ENCODE measurements around the gene ALK. TPM values are rescaled to one million over a fixed set of nuclear protein-coding genes. Genes with fewer than 3 reads are reported as not detected.

Gene ALK
- total RNA-seq, 1 donor from 2014 or later = 0.52 TPM

DNA sequence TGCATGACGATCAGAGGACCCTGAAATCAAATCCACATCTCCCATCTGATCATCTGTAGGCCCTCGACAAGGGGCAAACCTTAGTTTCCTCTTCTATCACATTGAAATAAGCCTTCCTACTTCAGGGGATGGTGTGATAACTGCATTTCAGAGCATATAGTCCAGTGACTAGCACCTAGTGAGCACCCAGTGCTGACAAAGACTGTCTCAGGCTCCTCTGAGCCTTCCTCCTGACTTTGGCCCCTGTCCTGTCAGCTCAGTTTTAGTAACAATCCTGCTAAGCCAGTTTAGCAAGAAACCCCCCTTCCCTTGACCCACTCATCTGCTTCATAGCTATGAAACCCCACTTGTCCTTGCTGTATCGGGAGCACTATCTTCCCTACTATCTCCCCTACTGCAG, 304.0 kb downstream of the ALK start:
- Histone ChIP-seq H3K27me3 (ENCODE audit: control insufficient read depth in 3 of 3, insufficient read depth in 3 of 3, low read length in 3 of 3) (peaks cover 0 to 5% (median 0%) of the 10 kb centered on the region in 3 donors), H3K27ac (ENCODE audit: low read depth, low read length) (no peak overlapping the region), H3K9ac (ENCODE audit: low read depth in 1 of 3, low read length in 3 of 3) (no peak overlapping the region), H3K36me3 (ENCODE audit: control insufficient read depth in 3 of 3, insufficient read depth in 3 of 3, low read length in 3 of 3) (no peaks in the 10 kb centered on the region), H3K4me3 (ENCODE audit: low read length in 3 of 3) (no peak overlapping the region), H3K4me1 (ENCODE audit: control insufficient read depth in 3 of 3, insufficient read depth in 3 of 3, low read length in 3 of 3) (no peaks in the 10 kb centered on the region), H3K9me3 (ENCODE audit: control insufficient read depth in 3 of 3, low read length in 3 of 3) (no peaks in the 10 kb centered on the region)

DNA sequence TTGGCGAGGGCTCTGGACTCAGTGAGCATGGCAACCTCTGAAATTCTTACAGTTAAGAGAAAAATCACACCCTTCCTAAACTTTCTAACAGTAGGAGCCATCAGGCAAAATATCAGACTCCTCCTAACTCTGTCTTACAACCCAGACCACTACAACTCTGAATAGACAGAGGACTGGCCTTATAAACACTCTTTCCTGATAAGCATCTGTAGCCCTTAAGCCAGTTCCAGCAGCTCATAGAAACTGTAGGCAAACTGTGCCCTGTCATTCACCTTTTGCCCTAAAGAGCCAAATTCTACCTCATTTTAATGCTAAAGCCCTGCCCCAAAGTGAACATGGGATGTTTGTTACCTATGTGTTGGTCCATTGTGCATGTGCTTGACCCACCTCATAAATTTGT, 304.8 kb downstream of the ALK start:
- H3K27me3 ChIP-seq (ENCODE audit: control insufficient read depth in 3 of 3, insufficient read depth in 3 of 3, low read length in 3 of 3) = peaks cover 0 to 5% (median 0%) of the 10 kb centered on the region in 3 donors
- H3K4me1 ChIP-seq (ENCODE audit: control insufficient read depth in 3 of 3, insufficient read depth in 3 of 3, low read length in 3 of 3) = no peaks in the 10 kb centered on the region
- no peaks in the 10 kb centered on the region for H3K9me3 ChIP-seq (ENCODE audit: control insufficient read depth in 3 of 3, low read length in 3 of 3)
- no peak overlapping the region for H3K4me3 ChIP-seq (ENCODE audit: low read length in 3 of 3)
- H3K36me3 ChIP-seq (ENCODE audit: control insufficient read depth in 3 of 3, insufficient read depth in 3 of 3, low read length in 3 of 3) = no peaks in the 10 kb centered on the region
- H3K27ac ChIP-seq (ENCODE audit: low read depth, low read length) = no peak overlapping the region
- no peak overlapping the region for H3K9ac ChIP-seq (ENCODE audit: low read depth in 1 of 3, low read length in 3 of 3)

DNA sequence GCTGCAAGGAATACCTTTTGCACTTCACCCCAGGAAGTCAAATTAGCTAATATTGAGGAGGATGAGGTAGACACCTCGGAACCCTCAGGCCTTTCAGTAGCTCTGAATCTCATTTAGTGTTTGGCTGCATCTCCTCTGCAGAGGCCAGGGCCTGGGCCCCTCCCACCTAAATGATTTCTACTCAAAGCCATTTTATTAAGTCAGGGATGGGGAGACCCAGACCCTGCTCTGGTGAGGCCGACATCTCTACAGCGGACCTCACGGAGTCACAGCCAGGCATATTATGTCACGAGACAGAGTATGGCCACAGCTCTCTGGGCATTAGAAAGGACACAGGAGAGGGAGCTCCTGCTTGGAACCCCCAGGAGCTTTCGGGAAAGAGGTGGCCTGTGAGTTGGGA, 305.5 kb downstream of the ALK start:
- Histone ChIP-seq H3K27ac (ENCODE audit: low read depth, low read length) (no peak overlapping the region), H3K4me1 (ENCODE audit: control insufficient read depth in 3 of 3, insufficient read depth in 3 of 3, low read length in 3 of 3) (no peaks in the 10 kb centered on the region), H3K36me3 (ENCODE audit: control insufficient read depth in 3 of 3, insufficient read depth in 3 of 3, low read length in 3 of 3) (no peaks in the 10 kb centered on the region), H3K9ac (ENCODE audit: low read depth in 1 of 3, low read length in 3 of 3) (no peak overlapping the region), H3K27me3 (ENCODE audit: control insufficient read depth in 3 of 3, insufficient read depth in 3 of 3, low read length in 3 of 3) (peaks cover 0 to 5% (median 0%) of the 10 kb centered on the region in 3 donors), H3K9me3 (ENCODE audit: control insufficient read depth in 3 of 3, low read length in 3 of 3) (no peaks in the 10 kb centered on the region), H3K4me3 (ENCODE audit: low read length in 3 of 3) (no peak overlapping the region)

DNA sequence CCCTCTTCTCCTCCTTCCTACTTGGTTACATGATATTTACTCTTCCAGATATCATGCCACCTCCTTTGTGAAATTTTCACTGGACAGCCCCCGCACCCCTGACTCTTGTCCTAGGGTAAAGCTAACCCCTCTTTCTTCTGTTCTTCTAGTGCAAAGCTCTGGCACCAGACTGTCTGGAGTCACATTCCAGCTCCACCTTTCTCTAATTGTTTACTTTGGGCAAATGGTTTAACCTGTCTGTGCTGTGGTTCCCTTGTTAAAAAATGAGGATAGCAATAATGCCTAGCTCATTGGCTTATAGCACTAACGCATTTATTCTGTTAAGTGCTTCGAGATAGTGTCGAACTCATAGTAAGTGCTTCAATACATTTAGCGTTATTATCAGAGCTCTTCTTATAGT, 306.2 kb downstream of the ALK start:
- no peaks in the 10 kb centered on the region for H3K4me1 ChIP-seq (ENCODE audit: control insufficient read depth in 3 of 3, insufficient read depth in 3 of 3, low read length in 3 of 3)
- H3K9me3 ChIP-seq (ENCODE audit: control insufficient read depth in 3 of 3, low read length in 3 of 3) = no peaks in the 10 kb centered on the region
- no peak overlapping the region for H3K4me3 ChIP-seq (ENCODE audit: low read length in 3 of 3)
- H3K27ac ChIP-seq (ENCODE audit: low read depth, low read length) = no peak overlapping the region
- H3K9ac ChIP-seq (ENCODE audit: low read depth in 1 of 3, low read length in 3 of 3) = no peak overlapping the region
- H3K36me3 ChIP-seq (ENCODE audit: control insufficient read depth in 3 of 3, insufficient read depth in 3 of 3, low read length in 3 of 3) = no peaks in the 10 kb centered on the region
- H3K27me3 ChIP-seq (ENCODE audit: control insufficient read depth in 3 of 3, insufficient read depth in 3 of 3, low read length in 3 of 3) = peaks cover 0 to 5% (median 0%) of the 10 kb centered on the region in 3 donors

DNA sequence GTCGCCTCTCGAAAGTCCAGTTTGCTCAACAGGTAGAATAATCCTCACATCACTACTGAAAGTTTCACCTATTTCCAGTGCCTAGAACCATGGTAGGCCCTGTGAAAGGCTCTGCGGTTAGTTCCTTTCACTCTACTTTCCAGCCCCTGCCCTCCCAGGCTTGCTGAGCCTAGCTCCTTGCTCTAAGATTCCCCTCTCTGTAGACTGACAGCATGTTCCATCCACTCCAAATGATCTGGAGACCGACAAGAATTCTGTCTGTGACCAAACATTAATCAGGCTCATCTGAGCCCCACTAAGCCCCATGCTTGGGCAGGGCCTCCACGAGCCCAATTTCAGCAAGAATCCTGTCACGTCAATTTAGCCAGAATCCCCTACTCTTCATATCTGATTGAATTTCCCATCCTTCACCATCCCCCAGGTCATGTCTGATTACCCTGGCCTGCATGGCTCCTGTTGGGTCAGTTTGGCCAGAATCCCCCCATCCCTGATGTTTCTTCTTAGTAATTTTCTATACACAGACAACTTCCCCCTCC, 307.0 kb downstream of the ALK start:
- Histone ChIP-seq H3K36me3 (ENCODE audit: control insufficient read depth in 3 of 3, insufficient read depth in 3 of 3, low read length in 3 of 3) (no peaks in the 10 kb centered on the region), H3K9me3 (ENCODE audit: control insufficient read depth in 3 of 3, low read length in 3 of 3) (no peaks in the 10 kb centered on the region), H3K4me3 (ENCODE audit: low read length in 3 of 3) (no peak overlapping the region), H3K27me3 (ENCODE audit: control insufficient read depth in 3 of 3, insufficient read depth in 3 of 3, low read length in 3 of 3) (peaks cover 0 to 5% (median 0%) of the 10 kb centered on the region in 3 donors), H3K9ac (ENCODE audit: low read depth in 1 of 3, low read length in 3 of 3) (no peak overlapping the region), H3K27ac (ENCODE audit: low read depth, low read length) (no peak overlapping the region), H3K4me1 (ENCODE audit: control insufficient read depth in 3 of 3, insufficient read depth in 3 of 3, low read length in 3 of 3) (no peaks in the 10 kb centered on the region)

DNA sequence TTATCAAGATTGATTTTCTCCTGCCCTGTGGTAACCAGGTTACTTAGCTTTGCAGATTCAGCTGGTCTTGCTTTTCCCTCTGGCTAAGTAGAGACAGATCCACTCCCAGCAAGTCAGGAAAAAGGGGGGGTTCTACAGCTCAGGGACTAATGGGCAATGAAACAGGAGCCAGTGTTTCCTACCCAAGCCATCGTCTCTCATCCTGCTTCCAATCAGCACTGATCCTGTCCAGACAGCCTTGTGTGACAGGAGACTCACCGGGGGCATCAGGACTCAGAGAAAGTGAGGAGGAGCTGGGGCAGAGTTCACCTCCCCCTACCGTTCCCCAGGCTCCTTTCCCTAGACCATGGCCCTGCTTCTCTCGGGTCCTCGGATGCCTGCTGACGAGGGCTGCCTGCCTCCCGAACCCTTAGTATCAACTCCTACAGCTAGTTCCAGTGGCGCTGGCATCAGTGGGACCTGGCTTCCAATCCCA, 307.6 kb downstream of the ALK start:
- Histone ChIP-seq H3K27me3 (ENCODE audit: control insufficient read depth in 3 of 3, insufficient read depth in 3 of 3, low read length in 3 of 3) (peaks cover 0 to 5% (median 0%) of the 10 kb centered on the region in 3 donors), H3K9ac (ENCODE audit: low read depth in 1 of 3, low read length in 3 of 3) (no peak overlapping the region), H3K27ac (ENCODE audit: low read depth, low read length) (no peak overlapping the region), H3K4me1 (ENCODE audit: control insufficient read depth in 3 of 3, insufficient read depth in 3 of 3, low read length in 3 of 3) (no peaks in the 10 kb centered on the region), H3K36me3 (ENCODE audit: control insufficient read depth in 3 of 3, insufficient read depth in 3 of 3, low read length in 3 of 3) (no peaks in the 10 kb centered on the region), H3K9me3 (ENCODE audit: control insufficient read depth in 3 of 3, low read length in 3 of 3) (no peaks in the 10 kb centered on the region), H3K4me3 (ENCODE audit: low read length in 3 of 3) (no peak overlapping the region)

DNA sequence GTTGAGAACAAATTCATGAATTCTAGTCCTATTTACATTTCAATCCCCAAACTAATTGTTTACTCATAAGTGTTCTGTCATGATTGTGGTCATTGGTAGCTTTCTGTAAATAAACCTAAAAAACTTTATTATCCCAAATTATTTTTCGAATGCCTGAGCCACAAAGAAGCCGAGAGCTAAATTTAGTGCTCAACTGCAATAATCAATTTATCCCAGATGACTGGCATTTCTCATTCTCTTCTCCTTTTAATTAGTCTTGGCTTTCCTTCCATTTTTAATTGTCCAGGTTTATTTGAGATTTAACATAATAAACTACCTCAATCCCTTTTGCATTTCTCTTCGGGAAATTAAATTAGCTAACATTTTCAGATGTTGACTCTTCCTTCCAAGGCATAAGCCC, 308.3 kb downstream of the ALK start:
- Histone ChIP-seq H3K27ac (ENCODE audit: low read depth, low read length) (no peak overlapping the region), H3K36me3 (ENCODE audit: control insufficient read depth in 3 of 3, insufficient read depth in 3 of 3, low read length in 3 of 3) (no peaks in the 10 kb centered on the region), H3K4me1 (ENCODE audit: control insufficient read depth in 3 of 3, insufficient read depth in 3 of 3, low read length in 3 of 3) (no peaks in the 10 kb centered on the region), H3K9me3 (ENCODE audit: control insufficient read depth in 3 of 3, low read length in 3 of 3) (no peaks in the 10 kb centered on the region), H3K9ac (ENCODE audit: low read depth in 1 of 3, low read length in 3 of 3) (no peak overlapping the region), H3K27me3 (ENCODE audit: control insufficient read depth in 3 of 3, insufficient read depth in 3 of 3, low read length in 3 of 3) (peaks cover 0 to 5% (median 0%) of the 10 kb centered on the region in 3 donors), H3K4me3 (ENCODE audit: low read length in 3 of 3) (no peak overlapping the region)

DNA sequence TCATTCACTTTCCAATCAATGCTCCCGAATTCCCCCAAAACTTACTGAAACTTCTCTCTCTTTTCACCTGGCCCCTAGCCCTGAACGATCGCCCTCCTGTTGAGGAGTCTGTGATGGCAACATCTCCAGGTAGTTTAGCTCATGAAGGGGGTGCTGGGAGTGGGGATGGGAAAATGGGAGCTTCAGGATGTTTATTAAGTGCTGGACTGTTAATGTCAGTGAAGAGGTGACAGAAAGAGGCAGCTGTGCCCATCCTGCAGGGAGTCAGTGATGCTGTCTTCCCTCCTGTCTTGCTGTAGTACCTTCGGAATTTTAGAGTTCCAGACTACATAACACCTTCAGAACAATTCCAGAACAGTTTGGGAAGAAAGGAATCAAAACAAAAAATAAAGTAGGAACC, 308.8 kb downstream of the ALK start:
- H3K27me3 ChIP-seq (ENCODE audit: control insufficient read depth in 3 of 3, insufficient read depth in 3 of 3, low read length in 3 of 3) = peaks cover 0 to 5% (median 0%) of the 10 kb centered on the region in 3 donors

DNA sequence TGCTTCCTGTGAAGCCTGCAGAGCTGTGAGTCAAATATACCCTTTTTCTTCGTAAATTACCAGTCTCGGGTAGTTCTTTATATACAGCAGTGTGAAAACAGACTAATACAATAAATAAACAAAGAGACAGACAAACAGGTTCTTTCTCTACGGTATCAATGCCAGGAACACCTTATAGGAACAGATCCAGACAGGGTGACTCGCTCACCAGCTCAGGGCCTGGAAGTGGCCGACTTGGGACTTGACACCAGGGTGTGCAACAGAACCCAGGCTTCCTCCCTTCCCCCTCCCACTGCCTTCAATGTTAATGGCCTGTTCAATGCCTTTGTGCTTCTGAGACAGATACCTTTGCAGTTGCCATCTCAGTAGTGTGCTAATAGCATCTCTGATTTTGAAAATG, 309.5 kb downstream of the ALK start:
- Histone ChIP-seq H3K27ac (ENCODE audit: low read depth, low read length) (no peak overlapping the region), H3K36me3 (ENCODE audit: control insufficient read depth in 3 of 3, insufficient read depth in 3 of 3, low read length in 3 of 3) (no peaks in the 10 kb centered on the region), H3K27me3 (ENCODE audit: control insufficient read depth in 3 of 3, insufficient read depth in 3 of 3, low read length in 3 of 3) (peaks cover 0 to 5% (median 0%) of the 10 kb centered on the region in 3 donors), H3K9ac (ENCODE audit: low read depth in 1 of 3, low read length in 3 of 3) (no peak overlapping the region), H3K4me1 (ENCODE audit: control insufficient read depth in 3 of 3, insufficient read depth in 3 of 3, low read length in 3 of 3) (no peaks in the 10 kb centered on the region), H3K9me3 (ENCODE audit: control insufficient read depth in 3 of 3, low read length in 3 of 3) (no peaks in the 10 kb centered on the region), H3K4me3 (ENCODE audit: low read length in 3 of 3) (no peak overlapping the region)

More for the DNA sequence above, 308.8 kb downstream of the ALK start:
- no peak overlapping the region for H3K27ac ChIP-seq (ENCODE audit: low read depth, low read length)
- H3K36me3 ChIP-seq (ENCODE audit: control insufficient read depth in 3 of 3, insufficient read depth in 3 of 3, low read length in 3 of 3) = no peaks in the 10 kb centered on the region
- no peak overlapping the region for H3K4me3 ChIP-seq (ENCODE audit: low read length in 3 of 3)
- H3K9me3 ChIP-seq (ENCODE audit: control insufficient read depth in 3 of 3, low read length in 3 of 3) = no peaks in the 10 kb centered on the region
- H3K4me1 ChIP-seq (ENCODE audit: control insufficient read depth in 3 of 3, insufficient read depth in 3 of 3, low read length in 3 of 3) = no peaks in the 10 kb centered on the region
- H3K9ac ChIP-seq (ENCODE audit: low read depth in 1 of 3, low read length in 3 of 3) = no peak overlapping the region

DNA sequence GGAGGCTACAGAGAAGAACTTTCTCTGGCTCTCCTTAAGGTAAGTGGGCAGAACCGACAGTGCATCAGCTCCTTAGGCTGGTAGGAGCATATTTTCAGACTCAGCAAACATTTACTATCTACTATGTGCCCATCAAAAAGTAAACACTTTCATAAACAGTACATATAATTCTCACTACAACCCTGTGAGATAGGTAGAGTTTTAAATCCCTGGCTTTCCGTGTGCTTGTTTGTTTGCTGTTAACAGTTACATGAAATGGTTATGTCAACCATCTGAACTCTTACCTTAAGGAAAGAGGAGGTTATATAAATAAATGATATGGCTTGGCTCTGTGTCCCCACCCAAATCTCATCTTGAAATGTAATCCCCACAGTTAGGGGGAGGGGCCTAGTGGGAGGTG, 310.1 kb downstream of the ALK start:
- Histone ChIP-seq H3K36me3 (ENCODE audit: control insufficient read depth in 3 of 3, insufficient read depth in 3 of 3, low read length in 3 of 3) (no peaks in the 10 kb centered on the region), H3K9ac (ENCODE audit: low read depth in 1 of 3, low read length in 3 of 3) (no peak overlapping the region), H3K4me3 (ENCODE audit: low read length in 3 of 3) (no peak overlapping the region), H3K9me3 (ENCODE audit: control insufficient read depth in 3 of 3, low read length in 3 of 3) (no peaks in the 10 kb centered on the region), H3K27me3 (ENCODE audit: control insufficient read depth in 3 of 3, insufficient read depth in 3 of 3, low read length in 3 of 3) (peaks cover 0 to 5% (median 0%) of the 10 kb centered on the region in 3 donors), H3K27ac (ENCODE audit: low read depth, low read length) (no peak overlapping the region), H3K4me1 (ENCODE audit: control insufficient read depth in 3 of 3, insufficient read depth in 3 of 3, low read length in 3 of 3) (no peaks in the 10 kb centered on the region)

All from skeletal muscle tissue (tissue), 4 donors.